HG03432 (cell line): ENCODE results near the gene CMTM1.

Experiments used
- ATAC-seq: cut with Tn5 transposase; IDR thresholded peaks from one replicate; pipeline ENCODE4 v1.9.1; 2021; ENCODE audit warnings: mild to moderate bottlenecking, moderate library complexity; ENCODE audit not compliant: unreplicated experiment

The CMTM1 gene

DNA sequence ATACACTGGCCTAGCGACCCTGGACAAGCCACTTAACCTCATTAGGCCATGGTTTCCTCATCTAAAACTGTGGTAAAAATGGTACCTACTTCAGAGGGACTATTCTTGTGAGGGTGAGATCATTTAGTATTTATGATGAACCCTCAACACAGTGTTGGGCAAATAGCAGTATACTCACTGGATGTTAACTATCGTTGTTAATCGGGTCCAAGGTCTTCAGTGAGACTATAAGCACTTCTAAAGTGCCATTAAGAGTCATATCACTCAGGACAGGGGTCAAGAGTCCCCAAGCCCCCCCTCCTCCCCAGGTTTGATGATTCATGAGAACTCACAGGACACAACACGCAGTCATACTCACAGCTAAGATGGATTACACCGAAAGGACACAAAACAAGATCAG, 27.3 kb upstream of the CMTM1 start:
- ATAC-seq: no peak

DNA sequence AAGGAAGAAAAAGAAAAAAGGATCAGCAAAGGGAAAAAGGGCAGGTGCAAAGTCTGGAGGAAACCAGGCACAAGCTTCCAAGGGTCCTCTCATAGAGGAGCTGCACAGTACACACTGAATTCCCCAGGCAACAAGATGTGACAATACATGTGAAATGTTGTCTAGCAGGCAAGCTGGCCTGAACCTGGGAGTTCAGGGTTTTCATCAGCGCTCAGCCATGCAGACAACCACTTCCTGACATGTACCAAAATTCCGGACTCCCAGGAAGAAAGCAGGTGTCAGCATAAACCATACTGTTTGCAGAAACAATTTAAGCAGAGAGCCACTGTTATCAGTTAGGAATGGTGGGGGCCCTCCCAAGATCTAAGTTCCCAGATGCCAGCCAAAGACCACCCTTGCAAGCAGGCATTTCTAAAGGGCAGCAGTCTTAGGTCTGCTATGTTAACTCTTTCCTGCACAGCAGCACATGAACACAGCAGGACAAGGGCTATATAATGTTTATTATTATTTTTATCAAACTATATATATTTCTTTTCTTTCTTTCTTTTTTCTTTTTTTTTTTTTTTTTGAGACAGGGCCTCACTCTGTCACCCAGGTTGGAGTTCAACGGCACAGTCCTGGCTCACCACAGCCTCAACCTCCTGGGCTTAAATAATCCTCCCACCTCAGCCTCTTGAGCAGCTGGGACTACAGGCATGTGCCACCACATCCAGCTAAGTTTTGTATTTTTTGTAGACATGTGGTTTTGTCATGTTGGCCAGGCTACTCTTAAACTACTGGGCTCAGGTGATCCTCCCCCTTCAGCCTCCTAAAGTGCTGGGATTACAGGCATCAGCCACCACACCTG, 26.4 kb upstream of the CMTM1 start:
- peak; percentile 67 for ATAC-seq

DNA sequence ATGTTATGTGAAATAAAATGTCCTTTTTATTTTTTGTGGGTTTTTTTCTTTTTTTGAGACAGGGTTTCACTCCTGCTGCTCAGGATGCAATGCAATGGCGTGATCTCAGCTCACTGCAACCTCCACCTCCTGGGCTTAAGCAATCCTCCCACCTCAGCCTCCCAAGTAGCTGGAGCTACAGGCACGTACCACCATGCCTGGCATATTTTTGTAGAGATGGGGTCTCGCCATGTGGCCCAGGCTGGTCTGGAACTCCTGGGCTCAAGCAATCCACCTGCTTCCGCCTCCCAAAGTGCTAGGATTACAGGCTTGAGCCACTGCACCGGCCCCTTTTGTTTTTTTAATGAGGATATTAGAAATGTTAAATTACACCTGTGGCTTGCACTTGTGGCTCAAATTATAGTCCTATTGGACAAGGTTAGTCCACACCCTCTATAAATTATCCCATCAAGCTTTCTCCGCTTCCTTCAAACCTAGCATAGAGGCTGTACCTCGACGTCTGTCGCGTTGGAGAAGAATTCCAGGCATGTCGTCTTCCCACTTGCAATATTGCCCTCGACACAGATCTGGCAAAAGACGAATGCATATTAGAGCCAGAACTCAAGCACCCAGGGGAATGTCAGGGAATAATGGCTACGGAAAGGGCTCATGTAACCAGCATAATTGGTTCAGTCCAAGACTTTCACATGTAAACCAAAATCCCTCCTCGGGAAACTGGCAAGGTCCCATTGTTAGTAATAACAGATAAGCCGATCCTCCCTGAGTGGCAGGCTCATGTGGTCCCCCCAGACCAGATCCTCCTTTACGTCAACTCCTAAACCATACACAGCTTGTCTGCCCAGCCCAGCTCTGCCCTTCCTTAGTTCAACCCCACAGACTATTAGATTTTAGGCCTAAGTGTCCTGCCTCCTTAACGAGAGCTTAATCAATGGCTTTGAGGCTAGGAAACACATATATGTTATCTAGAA, 24.6 kb upstream of the CMTM1 start:
- ATAC-seq: no peak

DNA sequence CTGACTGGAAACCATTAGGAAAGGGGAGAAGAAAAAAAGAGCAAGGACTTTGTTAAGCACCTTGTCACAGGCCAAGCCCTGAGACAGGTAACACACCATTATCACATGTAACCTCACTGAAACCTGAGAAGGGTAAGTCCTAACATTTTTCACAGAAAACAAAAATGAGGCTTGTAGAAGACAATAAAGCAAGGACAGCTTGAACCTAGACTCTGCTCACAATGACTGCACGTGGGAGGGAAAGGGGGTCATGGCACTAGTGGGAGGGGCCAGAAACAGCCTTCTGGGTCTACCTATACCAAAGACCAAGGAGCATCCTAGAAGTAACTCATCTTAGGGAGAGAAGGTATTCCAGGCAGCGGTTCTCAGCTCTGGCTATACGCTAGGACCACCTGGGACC, 23.8 kb upstream of the CMTM1 start:
- no peak for ATAC-seq

DNA sequence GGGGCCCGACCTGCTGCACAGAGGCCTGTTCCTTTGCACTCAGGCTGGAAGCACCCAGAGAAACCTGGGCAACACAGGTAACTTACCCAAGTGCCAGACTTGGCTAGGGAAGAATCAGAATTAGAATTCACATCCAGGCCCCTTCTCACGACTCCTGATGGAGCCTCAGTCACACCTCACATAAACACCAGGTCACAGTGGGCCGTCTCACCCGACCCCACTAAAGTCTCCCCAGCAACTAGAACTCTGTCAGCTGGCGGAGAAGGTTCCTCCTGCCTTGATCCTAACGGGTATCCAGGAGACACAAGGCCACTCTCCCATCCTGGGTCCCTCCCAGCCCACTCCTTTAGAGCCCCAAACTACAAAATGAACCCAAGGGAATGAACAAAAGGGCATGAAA, 22.7 kb upstream of the CMTM1 start:
- no peak for ATAC-seq

DNA sequence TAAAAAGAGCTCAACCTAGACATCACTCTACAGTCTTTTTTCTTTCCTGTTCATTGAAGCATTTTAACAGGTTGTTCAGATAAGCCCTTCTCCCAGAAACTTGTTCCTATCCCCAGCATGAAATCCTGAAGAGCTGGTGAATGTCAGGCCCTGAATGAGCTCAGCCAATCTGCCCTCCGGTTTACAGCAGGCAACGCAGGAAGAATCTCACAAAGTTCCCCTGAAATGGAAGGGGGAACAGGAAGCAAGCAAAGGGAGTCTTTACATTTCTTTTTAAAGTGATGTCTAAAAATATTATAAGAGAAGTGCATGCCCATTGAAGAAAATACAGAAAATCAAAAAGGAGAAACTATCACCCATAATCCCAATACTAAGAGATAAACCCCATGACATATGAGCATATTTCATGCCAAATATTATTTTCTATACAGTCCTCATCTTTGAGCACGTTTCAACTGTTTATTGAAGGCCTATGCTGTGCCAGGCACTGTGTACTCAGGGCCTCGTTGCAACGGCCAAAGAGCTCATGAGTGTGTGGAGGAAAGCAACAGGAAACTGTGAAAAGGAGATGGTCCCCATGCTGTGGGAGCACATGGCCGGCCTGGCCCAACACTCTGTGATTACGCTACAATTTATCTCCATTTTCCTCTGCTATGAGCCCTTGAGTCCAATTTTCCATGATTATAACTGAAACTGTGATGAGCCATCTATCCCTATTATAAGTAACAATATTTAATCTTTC, 22.1 kb upstream of the CMTM1 start:
- no peak for ATAC-seq

DNA sequence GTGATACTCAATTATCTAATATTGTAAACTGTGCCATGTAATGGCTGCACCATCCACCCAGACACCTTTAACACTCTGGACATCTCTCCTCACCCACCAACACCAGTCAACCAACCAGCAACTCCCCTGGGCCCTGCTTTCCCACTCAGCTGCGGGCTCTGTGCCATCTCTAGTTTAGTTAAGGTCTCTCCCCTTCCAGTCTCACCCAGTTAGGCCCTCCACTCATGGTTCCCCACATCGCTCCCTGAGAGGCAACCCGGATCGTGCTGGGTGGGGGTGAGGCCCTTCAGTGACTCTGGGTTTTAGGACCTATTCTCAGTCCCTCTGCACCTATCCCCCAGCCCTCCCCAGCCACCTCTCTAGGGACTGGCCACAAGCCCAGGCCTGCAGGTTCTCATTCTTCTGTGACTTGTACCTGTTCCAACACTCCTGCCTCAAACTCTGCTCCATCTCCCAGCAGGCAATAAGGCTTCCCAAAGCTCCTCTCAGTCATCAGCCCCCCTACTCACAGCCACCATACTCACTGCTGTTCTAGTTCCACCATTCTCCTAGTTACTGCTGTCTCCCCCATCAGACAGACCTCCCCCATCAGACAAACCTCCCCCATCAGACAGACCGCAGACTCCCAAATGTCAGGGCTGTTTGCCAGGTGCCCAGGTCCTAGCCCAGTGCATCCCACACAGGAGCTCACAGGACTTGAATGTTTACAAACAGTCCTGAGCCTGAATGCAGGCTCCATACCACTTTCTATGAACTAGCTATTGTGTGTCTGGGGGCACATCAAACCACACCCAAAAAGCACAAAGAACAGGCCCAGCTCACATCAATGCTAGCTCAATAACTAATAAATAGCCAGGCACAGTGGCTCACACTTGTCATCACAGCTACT, 18.9 kb upstream of the CMTM1 start:
- no peak for ATAC-seq

DNA sequence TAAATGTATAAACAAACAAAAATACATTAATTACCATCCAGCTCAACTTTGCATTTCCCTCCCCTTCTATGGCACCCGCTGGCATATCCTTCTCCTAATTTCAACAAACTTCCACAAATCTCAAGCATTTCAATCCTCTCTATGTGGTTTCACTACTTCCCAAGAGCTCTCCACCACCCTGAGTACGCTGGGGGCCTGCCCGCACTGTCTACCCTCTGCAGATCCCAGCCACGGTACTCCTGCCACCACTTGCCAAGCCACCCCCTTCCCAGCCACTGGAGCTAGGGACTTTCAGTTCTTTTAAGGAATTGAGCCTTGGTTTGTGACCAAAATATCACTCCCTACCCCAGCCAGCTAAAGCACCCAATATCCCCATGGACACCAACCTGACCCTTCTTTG, 18.2 kb upstream of the CMTM1 start:
- ATAC-seq: no peak

DNA sequence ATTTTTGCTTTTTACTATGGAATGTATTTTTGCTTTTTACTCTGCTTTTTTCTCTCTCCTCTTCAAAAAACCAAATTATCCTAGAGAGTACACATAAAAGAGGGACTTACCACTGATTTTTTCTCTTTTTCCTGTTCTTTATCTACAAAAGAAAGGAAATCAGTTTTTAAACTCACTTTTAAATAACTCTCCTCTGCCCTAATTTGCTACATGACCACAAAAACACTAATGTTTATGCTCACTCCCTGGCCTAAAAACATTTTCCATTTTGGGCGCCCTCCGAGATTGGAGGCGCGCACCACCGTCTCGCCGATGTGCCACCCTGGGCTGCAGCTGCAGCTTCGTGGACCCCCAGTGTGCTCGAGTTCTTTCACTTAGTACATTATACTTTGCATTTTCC, 17.4 kb upstream of the CMTM1 start:
- no peak for ATAC-seq

DNA sequence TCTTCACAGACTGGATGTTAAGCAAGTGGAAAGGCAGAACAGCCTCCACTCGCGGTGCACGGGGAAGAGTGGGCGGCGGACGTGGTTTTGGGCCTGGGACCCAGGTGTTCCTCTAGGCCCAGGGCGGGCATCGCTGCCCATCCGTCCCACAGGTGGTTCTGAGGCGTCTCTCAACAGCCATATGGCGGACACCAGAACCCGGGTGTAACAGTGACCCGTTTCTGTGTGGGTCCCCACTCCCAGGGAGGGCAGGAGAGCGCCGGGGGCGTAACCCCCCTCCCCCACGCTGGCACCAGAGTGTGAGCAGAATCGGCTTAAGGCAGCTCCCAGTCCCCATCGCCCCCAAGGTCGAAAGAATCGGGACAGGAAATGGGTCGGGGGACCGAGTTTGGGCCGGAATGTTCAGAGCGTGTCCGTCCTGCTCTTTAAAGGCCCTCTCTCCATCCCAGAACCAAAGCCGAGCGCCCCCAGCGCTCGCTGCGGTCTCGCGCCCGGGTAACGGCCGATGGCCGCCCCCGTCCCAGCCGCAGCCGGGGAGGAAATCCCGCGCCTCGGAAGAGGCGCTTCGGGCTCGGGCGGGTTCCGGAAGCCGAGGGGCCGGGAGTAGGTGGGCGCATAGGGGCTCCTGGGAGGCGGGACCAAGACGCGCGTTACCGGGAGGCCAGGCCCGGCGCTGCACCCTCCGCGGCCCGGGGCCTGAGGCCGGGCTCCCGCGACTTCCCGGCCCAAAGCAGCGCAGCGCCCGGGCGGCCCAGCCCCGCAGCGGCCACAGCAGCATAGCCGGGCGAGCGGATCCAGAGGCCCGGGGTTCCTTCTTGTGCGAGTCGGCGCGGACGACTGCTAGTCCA, 16.7 kb upstream of the CMTM1 start, which contains the start of gene TK2:
Gene TK2, minus strand, starts transcription at position 839 of the 848 bp plus-strand sequence. Its CDS starts 61 bp downstream, at position 778.
- ATAC-seq: peak; percentile 38

DNA sequence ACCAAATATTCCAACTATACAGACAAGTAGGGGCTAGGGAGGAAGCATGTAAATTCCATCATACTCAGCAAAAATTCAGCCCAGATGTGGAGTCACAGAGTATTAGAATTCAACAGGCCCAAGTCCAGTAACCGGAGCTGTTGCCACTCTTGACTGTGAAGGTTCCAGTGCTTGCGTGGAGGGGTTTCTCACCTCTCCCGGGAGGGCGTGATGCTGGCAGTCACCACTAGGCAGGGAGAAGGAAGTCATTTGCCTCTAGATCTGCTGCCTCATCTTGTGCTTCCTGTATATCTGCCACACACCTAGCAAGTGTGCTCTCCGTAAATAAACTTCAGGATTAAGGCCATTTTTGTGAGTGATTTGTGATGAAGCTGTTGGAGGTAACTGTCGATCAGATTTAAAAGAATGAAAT, 14.9 kb upstream of the CMTM1 start:
- no peak for ATAC-seq

DNA sequence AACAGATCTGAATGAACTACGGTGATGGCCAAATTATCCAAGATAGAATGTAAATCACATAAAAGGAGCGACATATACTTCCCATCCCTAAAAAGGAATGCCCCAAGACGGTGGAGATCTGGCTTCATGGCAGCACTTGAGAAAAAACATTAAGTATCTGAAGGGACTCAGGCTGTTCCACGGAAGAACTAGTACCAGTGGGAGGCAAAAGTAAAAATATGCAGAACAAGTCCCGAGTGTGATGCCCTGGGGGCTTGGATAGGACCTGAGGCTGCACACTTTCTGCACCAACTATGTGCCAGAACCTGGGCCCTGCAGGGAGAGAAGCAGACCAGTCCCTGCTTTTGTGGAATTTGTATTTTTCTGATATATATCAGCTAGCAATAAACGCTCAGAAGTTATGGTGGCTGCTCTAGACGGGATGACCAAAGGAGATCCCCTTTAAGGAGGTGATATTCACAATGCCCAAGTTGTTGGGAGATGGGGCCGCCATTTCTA, 14.4 kb upstream of the CMTM1 start:
- ATAC-seq: peak; percentile 2

DNA sequence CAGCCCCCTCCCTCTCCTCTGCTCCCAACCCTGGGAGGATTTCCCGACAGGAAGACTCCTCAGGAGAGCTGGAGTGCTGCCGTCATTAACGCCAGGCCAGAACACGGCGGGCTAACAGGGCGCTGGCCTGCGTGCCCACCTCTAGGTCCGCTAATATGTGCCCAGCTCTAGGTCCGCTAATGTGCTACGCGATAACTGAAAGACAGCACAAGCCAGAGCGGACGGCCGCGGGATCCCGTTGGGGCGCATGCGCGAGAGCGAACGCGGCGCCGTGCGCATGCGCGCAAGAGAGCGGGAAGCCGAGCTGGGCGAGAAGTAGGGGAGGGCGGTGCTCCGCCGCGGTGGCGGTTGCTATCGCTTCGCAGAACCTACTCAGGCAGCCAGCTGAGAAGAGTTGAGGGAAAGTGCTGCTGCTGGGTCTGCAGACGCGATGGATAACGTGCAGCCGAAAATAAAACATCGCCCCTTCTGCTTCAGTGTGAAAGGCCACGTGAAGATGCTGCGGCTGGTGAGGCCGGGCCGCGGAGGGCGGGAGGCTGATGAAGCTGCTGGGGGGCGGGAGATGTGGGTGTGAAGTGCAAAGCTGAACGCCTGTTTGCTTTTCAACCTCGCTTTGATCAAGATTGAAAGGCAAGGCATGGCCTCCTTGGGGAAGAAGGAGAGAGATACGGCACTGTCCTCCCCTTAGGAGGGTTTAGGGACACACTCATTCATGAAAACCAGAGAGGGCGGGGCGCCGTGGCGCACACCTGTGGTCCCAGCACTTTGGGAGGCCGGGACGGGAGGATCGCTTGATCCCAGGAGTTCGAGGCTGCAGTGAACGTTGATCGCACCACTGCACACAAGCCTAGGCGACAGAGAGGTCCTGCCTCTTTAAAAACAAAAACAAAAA, 13.7 kb upstream of the CMTM1 start, which contains the start of gene CKLF:
Gene CKLF, plus strand, starts transcription at position 291 of the 892 bp plus-strand sequence. Its CDS starts 140 bp downstream, at position 431.
- ATAC-seq: peak; percentile 81

DNA sequence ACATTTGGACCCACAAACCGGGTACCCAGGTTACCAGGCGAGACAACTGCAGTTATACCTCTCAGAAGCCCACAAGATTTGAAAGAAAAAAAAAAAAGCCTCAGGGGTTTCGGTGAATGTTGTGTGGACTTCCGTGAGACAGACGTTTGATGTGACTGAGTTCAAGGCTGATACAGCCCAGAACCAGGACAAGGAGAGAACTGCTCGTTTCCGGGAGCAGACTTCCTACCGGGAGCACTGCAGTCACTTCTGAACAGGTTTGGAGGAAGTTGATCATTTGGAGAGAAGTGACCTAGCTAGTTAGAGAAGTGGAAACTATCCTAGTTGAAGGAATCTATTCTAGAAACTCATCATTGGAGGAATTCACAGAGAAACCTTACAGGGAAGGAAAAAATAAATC, 13.0 kb upstream of the CMTM1 start:
- ATAC-seq: no peak

DNA sequence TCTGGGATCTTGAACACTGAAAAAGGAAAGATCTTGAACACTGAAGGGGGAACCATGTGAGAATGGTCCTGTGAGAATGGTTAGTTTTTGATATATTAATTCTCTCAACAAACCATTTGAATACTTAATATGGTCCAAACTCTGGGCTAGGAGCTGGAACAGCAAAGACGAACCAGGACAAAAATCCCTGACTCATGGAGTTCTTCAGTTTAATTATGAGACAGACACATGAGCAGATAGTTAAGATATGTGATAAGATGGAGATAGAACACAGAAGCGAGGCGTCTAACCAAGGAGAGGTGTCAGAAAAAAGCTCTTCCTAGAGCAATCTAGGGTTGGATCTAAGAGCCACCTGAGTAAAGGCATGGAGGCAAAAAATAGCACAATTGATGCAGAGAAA, 12.2 kb upstream of the CMTM1 start:
- ATAC-seq: no peak

DNA sequence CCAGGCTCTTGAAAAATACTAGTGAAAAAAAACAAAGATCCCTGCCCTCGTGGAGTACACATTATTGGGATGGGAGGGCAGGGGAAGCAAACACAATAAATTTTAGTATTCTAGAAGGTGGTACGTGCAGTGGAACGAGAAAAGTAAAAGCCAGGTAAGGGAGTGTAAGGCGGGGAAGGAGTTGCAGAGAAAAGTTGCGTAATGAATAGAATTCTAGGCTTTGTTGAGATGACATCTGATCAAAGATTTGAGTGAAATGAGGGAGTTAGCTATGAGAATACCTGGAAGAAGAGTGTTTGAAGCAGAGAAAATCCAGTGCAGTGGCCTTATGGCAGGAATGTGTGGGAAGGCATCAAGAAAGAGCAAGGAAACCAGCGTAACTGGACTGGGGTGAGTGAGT, 11.7 kb upstream of the CMTM1 start:
- no peak for ATAC-seq

DNA sequence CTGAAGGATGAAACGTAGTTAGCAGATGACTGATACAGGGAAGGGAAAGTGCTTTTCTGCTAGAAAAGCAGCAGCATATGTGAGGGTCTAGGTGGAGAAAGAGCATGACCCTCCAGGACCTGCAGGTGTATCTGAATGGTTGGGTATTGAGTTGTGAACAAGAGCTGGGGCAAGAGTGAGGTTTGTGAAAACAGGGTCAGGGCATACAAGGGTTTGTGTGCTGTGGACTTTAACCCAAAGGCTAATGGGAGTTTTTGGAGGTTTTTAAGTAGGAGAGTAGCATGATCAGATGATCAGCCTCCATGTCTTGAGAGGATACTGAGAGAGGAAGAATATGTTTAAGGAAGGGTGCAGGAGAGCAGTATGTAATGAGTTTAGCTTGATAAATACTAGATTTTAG, 6.1 kb upstream of the CMTM1 start:
- no peak for ATAC-seq
